GM19193 (cell line): ENCODE measurements around the gene POLR1A.

Experiments used
- POLR2A ChIP-seq: IDR thresholded peaks from 4 replicates; pipeline ENCODE4 v1.6.1; 2011; ENCODE audit not compliant: insufficient read depth, insufficient read length; ENCODE audit errors: extremely low read depth

POLR1A gene

DNA sequence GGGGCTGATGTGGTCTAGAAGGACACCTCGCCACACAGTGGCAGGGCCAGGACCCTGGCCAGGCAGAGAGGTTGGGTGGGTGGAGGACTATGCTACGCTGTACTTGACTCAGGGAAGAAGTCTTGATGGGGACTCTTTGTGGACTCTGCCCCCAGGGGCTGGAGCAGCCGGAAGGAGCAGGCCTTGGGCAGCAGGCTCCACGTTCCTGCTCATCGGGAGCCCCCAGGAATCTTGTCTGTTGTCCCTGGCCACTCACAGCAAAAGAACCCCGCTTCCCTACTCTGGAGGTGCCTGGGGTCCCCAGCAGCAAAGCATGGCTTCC, 79.0 kb downstream of the POLR1A start:
- no peak for TF ChIP-seq POLR2A

DNA sequence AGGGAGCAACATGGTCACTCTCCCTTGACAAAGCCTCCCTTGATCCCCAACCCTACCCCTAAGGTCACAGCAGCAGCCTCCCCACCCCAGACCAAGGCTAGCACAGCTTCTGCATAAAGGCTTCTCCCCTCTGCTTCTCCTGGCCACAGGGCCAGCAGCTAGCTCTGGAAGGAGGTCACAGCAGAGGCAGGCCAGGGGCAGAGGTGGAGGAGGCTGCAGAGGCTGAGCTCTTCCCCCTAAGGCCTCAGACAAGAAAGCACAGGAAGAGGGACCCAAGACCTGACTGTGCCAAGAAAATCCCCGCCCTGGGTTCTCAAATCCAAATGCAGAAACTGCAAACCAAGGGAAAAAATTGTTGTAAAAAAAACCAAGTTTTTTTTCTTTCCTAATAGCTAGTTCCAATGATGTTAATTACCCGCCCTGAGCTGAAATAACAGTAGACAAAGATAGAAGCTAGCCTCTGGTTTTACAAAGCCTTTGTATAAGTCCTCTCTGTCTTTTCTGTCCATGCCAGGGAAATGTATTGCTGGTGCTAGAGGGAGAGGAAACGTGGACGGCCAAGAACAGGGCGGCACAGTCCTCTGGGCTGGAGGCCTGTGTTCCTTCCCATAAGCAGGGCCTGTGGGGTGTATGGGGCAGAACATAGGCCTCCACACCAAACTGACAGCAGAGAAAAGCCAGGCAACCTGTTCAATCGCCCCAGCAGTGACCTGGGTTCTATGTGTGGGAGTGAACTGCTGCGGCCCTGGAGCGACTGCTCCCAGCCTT, 79.5 kb downstream of the POLR1A start:
- TF ChIP-seq POLR2A, result no peak

DNA sequence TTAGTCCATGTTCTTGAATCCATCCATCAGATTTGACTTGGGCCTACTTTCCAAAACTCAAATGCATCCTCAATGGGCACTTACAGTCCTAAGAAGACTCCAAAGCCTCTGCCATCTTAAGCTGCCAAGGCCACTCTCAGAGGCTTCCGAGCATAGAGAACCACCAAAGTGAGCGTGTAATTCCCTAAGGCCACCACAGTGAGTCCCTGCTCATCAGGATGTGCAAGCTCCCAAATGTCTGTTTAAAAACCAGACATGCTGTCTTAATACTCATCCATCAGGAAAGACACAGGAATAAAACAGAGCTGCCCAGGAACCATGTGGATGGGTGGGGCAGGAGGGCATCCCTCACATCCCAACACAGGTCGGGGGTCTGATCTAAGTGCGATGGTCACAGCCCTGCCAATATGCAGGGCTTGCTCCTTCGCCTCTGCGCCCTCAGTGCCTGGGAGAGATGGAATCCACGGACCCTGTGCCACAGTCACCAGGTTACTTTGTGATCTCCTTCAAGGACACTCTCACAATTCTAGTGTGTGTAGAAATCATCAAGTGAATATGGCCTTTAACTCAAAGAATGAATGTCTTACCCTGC, 80.4 kb downstream of the POLR1A start:
- no peak for TF ChIP-seq POLR2A

DNA sequence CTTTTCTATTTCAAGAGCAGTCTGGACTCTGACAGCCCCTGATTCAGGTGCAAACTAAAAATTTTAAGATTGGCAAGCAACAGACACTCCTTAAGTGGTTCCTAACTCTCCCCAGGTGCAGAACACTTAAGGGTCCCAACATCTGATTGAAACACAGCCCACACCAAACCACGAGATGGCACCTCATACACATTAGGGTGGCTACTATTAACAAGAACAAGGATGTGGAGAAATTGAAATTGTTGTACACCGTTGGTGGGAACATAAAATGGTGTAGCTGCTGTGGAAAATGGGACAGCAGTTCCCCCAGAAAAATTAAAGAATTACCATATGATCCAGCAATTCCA, 82.3 kb downstream of the POLR1A start:
- no peak for TF ChIP-seq POLR2A

DNA sequence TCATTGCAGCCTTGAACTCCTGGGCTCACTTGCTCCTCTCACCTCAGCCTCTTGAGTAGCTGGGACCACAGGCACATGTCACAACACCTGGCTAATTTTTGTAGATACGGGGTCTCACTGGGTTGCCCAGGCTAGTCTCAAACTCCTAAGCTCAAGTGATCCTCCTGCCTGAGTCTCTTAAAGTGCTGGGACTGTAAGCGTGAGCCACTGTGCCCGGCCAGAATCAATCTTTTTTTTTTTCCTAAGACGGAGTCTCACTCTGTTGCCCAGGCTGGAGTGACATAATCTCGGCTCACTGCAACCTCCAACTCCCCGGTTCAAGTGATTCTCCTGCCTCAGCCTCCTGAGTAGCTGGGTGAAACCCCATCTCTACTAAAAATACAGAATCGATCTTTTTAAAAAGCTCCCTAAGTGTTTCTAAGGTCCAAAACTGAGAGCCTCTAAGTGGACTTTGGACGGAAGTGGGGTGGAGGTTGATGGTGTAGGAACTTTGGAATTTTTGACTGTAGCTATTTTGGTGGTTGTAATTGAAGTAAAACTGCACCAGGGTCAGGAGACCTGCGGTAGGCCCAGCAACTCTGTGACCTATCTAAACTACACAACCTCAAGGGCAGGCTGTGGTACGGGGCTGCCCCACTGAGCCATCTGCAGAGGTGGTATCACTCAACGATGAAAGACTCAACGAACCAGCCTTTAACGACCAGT, 82.9 kb downstream of the POLR1A start:
- TF ChIP-seq POLR2A, result no peak

DNA sequence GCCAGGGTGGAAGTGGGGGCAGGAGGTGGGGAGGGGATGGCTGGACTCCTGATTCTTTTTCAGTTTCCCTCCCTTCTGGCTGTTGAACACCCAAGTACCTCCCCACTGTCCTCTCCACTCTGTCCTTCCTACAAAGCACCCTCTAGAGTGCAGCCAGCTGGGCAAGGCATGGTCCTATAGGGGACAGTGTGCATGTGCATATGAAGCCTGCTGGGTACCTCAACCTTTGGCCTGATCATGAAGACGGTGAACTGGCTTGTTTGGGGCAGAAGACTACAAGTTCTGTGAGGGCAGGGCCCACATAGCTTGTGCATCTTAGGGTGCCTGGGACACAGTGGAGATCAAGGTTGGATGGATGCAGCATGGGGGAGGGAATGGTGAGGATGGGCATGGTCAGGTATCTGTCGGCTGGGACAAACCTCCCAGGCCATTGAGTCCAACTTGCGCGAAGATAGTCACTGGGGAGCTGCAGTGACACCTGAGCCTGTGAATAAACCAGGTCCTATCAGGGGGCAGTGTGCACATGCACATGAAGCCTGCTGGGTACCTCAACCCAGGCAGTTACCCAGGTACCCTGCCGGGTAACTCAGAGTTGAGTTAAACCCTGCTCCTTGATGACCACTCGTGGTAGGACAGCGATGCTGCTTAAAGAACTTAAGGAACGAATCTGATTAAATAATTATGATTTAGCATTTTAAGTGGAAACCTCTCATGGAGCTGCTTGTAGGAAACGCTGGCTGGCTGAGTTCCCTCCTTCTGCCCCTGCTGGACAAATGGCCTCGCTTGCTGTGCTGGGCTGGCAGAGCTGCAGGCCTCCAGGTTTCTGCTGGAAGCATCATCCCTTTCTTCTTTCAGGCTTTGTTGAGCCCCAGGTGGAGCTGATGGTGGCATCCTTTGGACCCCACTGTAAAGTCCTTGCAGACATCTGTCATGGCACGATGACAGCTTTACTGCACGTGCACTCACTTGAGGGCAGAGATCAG, 84.0 kb downstream of the POLR1A start:
- no peak for TF ChIP-seq POLR2A

DNA sequence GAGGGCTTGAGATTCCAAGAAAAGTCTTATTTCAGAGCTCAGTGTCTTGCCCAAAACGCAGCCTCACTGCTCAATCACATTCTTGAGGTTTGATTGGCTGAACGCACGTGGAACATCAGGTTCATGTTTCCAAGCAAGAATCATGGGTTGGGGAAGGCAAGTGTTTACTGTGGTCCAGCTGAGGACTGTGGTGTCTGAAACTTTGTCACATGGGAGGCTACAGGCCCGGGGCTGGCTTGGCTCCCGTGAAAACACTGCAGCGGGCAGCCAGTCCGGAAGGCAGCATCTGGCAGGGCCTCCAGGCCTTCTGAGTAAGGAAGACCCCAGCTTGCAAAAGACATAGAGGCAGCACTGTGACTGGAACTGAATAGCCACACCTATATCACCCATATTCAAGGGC, 84.7 kb downstream of the POLR1A start:
- no peak for TF ChIP-seq POLR2A

DNA sequence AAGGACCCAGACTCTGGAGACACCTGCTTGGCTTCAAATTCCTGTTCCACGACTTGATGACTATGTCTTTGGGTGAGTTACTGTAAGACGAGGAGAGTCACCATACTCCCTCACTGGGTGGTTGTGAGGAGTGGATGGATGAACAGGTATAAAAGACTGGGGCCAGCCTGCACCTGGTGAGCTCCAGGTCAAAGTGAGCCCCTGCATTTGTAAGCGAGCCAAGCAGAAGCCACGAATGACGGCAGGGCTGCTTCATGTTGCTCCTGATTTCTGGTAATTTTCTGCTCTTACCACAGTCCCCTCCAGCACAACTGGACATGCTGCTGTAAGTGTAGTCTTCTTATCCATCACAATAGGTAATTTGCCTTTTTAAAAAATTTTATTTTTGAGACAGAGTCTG, 86.6 kb downstream of the POLR1A start:
- TF ChIP-seq POLR2A, result no peak

DNA sequence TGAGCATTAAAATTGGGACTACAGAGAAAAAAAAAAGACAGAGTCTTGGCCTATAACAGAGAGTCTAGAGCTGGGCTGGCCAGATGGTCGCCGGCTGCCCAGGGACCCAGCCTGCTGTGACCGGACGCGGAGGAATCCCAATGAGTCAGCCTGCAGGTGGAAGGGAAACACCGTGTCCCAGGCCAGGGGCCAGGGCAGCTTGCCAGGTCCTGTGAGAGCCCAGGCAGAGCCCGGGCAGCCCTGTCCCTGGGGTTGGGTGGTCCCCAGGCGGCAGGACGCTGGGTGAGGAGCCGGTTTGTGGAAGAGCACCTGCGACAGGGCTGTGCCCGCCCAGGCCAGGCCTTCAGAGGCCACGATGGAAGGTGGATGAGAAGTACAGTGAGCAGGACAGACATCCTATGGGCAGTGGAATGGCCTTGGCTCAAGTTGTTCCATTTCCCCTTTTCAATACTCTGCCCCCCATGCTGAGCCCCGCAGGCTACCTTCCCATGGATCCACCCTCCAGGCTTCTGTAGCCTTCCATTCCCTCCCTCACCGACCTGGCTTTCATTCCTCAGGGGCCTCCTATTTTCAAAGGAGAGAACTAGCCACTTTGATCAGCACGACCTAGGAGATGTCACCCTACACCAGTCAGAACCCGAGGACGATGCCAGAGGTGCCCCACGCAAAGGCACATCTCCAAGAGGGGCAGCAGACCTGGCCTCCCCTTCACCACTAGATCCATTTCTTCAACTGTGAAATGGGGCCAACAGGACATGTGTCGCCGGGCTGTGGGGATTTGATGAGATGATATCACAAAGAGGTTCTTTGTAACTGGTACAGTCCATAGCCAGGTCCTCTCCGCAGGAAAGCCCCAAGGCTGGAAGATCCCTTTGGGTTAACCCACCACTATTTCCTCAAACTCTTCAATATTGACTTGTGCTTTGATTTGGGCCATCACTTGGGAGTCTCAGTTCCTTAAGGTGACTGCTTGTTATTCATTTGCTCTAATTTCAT, 87.5 kb downstream of the POLR1A start:
- TF ChIP-seq POLR2A, result no peak

DNA sequence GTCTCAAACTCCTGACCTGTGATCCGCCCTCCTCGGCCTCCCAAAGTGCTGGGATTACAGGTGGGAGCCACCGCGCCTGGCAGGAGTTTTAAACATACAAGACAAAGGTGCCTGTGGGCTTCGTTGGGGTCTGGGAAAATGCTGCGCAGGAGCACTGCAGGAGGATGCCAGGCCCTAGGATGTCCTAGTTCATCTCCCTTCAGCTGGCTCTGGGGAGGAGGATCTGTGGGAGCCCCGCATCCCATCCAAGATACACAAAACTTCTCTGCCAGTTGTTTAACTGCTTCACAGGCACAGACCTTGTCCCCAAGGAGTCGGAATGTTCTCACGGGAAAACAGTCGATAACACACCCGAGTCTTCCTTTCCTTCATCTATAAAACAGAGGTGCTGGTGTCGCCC, 89.1 kb downstream of the POLR1A start:
- no peak for TF ChIP-seq POLR2A

DNA sequence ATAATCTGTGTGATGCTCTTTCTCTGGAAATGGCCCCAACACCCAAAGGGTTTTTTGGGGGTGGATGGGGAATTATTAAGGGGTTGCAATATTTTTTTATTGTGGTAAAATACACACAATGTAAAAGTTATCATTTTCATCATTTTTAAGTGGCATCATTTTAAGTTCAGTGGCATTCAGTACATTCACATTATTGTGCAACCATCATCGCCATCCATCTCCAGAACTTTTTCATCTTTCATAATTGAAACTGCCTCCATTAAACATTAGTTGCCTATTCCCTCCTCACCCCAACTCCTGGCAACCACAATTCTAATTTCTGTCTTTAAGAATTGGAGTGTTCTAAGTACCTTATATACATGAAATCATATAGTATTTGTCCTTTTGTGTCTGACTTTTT, 90.0 kb downstream of the POLR1A start:
- TF ChIP-seq POLR2A, result no peak

DNA sequence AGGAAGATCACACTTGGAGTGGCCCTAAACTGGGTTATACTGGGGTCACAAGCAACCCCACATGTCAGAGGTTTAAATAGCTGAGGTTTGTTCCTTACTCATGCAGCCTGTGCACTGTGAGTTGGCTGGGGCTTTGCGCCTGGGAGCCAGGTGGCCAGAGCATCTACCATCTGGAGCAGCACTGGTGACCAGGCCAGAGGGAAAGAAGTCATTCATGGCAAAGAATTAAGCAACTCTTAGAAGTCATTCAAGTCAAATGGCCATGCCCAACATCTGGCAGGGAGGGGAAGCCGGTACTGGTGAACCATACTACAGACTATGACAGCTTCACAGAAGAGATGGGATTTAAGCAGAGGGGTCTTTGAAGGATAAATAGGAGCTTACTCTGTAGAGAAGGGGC, 90.7 kb downstream of the POLR1A start:
- no peak for TF ChIP-seq POLR2A

DNA sequence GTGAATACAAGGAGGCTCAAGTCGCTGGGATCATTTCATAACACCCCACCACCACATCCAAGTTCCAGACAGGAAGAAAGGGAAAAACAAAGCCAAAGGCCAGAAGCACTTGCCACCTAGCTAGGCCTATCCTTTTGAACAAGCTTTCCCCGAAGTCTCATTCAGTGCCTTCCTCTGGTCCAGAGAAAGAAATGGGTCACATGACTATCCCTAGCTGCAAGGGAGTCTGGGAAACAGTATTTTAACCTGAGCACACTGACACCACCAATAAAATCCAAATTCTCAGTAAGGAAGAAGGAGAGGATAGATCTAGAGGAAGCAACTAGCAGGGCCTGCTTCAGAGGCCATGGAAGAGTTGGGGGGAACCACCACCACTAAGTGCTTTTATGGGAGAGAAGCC, 91.2 kb downstream of the POLR1A start:
- TF ChIP-seq POLR2A, result no peak
